ENCODE measurements around the gene LSM4. TPM values are rescaled to one million over a fixed set of nuclear protein-coding genes. Genes with fewer than 3 reads are reported as not detected.

LSM4 gene
- total and polyA plus RNA-seq, 2 of the 4 experiments (the other 2 are of a cell fraction): 44.8 to 118 TPM

DNA sequence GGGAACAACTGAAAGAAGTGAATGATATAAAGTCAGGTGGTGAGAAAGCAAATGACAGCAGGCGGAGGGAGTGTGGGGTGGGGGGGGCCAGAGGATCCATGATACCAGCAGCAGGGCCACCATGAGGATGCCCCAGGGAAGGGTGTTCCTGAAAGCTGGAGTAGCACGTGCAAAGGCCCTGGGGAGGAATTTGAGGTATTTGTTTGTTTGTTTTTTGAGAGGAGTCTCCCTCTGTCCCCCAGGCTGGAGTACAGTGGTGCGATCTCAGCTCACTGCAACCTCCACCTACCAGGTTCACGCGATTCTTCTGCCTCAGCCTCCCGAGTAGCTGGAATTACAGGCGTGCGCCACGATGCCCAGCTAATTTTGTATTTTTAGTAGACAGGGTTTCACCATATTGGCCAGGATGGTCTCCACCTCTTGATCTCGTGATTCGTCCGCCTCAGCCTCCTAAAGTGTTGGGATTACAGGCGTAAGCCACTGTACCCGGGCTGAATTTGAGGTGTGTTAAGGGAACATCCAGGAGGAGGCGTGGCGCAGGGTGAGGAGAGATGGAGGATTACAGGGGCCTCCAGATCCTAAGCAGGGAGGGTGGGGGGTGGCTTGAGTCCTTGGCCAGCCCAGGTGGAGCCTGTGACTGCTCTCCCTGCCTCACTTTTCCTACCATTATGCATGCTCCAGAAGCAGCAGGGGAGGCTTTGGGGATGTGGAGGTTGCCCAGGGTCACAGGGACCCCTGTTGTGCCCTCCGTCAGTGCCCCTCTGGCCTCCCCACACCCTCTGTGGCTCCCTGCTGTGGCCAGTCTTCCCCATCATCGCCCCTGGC lies 29.0 kb downstream of the LSM4 start:
- Histone ChIP-seq H3K56ac (ENCODE audit: extremely low read depth, insufficient read depth, low read length) (no peak overlapping the region), H3K27ac (ENCODE audit: insufficient read depth, low read length) (peak overlapping the region; percentile 92), H2BK15ac (ENCODE audit: low read depth, low read length) (peak overlapping the region; percentile 92; the same call in 2 of the 3 replicates), H4K91ac (ENCODE audit: insufficient read depth, low read depth, low read length) (peak overlapping the region; percentile 94), H3K27me3 (ENCODE audit: control insufficient read depth, insufficient read depth, low read length) (no peaks in the 10 kb centered on the region), H3K9me3 (ENCODE audit: control insufficient read depth, insufficient read depth, low read length) (no peaks in the 10 kb centered on the region), H2BK5ac (ENCODE audit: low read depth, low read length, poor library complexity, severe bottlenecking) (peak overlapping the region; percentile 30), H4K5ac (ENCODE audit: low read depth, low read length) (peak overlapping the region; percentile 72), H3K14ac (replicated peaks; ENCODE audit: low read depth, low read length) (peak overlapping the region; percentile 41; the same call in 1 of the 2 replicates), H3K23ac (ENCODE audit: low read depth, low read length) (0 out of 2 replicates have a peak overlapping the region, but pooled peaks have one; percentile 26), H3K4me1 (ENCODE audit: control insufficient read depth, insufficient read depth, low read length) (peaks cover 28% of the 10 kb centered on the region), H3K9ac (ENCODE audit: low read depth, low read length) (no peak overlapping the region), H2AK9ac (replicated peaks; ENCODE audit: low read depth, low read length, poor library complexity) (peak overlapping the region; percentile 84), H3K36me3 (ENCODE audit: control insufficient read depth, insufficient read depth, low read length) (no peaks in the 10 kb centered on the region), H4K8ac (ENCODE audit: low read depth in 2 of 2, low read length in 2 of 2) (peak overlapping the region; percentile 98 to 100; a peak in 3 of 4 replicates), H2AK5ac (ENCODE audit: low read depth, low read length) (peak overlapping the region; percentile 96), H3K4me2 (ENCODE audit: low read depth, low read length) (no peak overlapping the region), H2BK120ac (ENCODE audit: low read depth, low read length) (peak overlapping the region; percentile 94), H3K9me1 (ENCODE audit: insufficient read depth, low read length) (0 out of 2 replicates have a peak, but pooled peaks cover 4% of the 10 kb centered on the region), H3K79me1 (ENCODE audit: low read depth in 1 of 2, low read length in 2 of 2) (peaks cover 0 to 4% of the 10 kb centered on the region in 2 experiments; a peak in 1 of 4 replicates), H2BK20ac (ENCODE audit: low read depth, low read length) (peak overlapping the region; percentile 63; the same call in 1 of the 2 replicates), H3K4me3 (ENCODE audit: insufficient read depth, low read depth, low read length) (no peak overlapping the region), H4K20me1 (ENCODE audit: insufficient read depth, low read length) (no peaks in the 10 kb centered on the region), H3K18ac (ENCODE audit: low read depth, low read length) (peak overlapping the region; percentile 7; the same call in 1 of the 2 replicates), H3K4ac (ENCODE audit: low read depth, low read length) (peak overlapping the region; percentile 81), H2AFZ (replicated peaks; ENCODE audit: low read length, poor library complexity) (peak overlapping the region; percentile 76)
- ChIA-PET POLR2A (ENCODE audit: unreplicated experiment) (interaction anchor here (2.4 kb wide), 1 partner anchor 12 kb away, joined by 17 read pairs; the partner anchor contains the start of gene JUND), CTCF (interaction anchor here (1.0 to 3.0 kb wide), 2 partner anchors 15 to 46 kb away, joined by 5 to 23 read pairs; no protein-coding TSS in a partner anchor)
- BruUV-seq (replicated peaks): no TSS peak
- DNase-seq (no peak), ATAC-seq (ENCODE audit: low read depth) (no peak)
- intact Hi-C loops (cut with micrococcal nuclease) (no loop called here), in situ Hi-C loops (cut with MboI; ENCODE audit: low sequenced_read_pairs) (no loop called here), dilution Hi-C loops (cut with HindIII; ENCODE audit: low sequenced_read_pairs, unreplicated experiment) (no loop called here)
- WGBS, 2 experiments (ENCODE audit: extremely low coverage in 2 of 2, insufficient read length in 1 of 2): 88% methylated on average over 4 of the region's 18 CpGs; no CpG with 5 or more reads in 1 of the 2 experiments
- TF ChIP-seq BHLHE40 (IDR thresholded peaks at IDR 0.05; ENCODE audit: low read depth, low read length) (peak; percentile 9; the same call in 1 of the 2 replicates), NFE2L2 (IDR thresholded peaks at IDR 0.05; ENCODE audit: low read depth, low read length) (no peak)

All from IMR-90 (cell line).